Gastrocnemius medialis (tissue), 4 donors: Measurements from ENCODE around the gene APOH.

Source experiments
- POLR2A ChIP-seq, 2 donors: fragments of 450-650 bp; IDR thresholded peaks; one replicate each; pipeline ENCODE4 v1.6.1; 2017; ENCODE audit warnings: antibody characterized with exemption in 2 of 2, mild to moderate bottlenecking in 2 of 2, moderate library complexity in 2 of 2
- TF ChIP-seq, protein P1 (sequence below), 5 experiments: fragments of 450-650 bp in 3 of 5; fragments of 200-600 bp in 2 of 5; sonication (generic) in 2 of 5; IDR thresholded peaks in 4 of 5; conservative IDR thresholded peaks in 1 of 5; 1 replicate in 4 of 5; 2 replicates in 1 of 5; pipeline ENCODE4 v1.5.1; 2016 to 2019; ENCODE audit warnings: antibody characterized with exemption in 5 of 5, mild to moderate bottlenecking in 3 of 5, moderate library complexity in 3 of 5

DNA sequence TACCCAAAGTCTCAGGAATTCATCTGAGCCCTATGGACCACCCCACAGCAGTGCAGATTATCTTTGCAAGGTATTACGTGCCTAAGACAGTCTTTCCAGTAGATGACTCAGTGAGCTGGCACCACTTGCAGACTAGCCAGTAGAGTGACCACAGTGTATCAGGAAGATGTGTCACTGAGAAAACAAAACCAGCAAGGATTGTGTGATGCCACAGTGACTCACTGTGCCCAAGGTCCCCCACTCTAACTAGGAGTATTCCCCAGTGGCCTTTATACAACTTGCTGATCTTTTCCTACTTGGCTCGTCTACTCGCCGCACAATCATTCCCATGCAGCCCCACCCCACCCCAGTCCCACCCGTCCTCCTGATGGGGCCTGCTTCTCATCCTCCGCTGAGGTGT lies 46.4 kb upstream of the APOH start:
- TF ChIP-seq, protein P1, sequence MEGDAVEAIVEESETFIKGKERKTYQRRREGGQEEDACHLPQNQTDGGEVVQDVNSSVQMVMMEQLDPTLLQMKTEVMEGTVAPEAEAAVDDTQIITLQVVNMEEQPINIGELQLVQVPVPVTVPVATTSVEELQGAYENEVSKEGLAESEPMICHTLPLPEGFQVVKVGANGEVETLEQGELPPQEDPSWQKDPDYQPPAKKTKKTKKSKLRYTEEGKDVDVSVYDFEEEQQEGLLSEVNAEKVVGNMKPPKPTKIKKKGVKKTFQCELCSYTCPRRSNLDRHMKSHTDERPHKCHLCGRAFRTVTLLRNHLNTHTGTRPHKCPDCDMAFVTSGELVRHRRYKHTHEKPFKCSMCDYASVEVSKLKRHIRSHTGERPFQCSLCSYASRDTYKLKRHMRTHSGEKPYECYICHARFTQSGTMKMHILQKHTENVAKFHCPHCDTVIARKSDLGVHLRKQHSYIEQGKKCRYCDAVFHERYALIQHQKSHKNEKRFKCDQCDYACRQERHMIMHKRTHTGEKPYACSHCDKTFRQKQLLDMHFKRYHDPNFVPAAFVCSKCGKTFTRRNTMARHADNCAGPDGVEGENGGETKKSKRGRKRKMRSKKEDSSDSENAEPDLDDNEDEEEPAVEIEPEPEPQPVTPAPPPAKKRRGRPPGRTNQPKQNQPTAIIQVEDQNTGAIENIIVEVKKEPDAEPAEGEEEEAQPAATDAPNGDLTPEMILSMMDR (IDR thresholded peaks at IDR 0.05 in 4 of 5, conservative IDR thresholded peaks at IDR 0.05 in 1 of 5) = no peak
- TF ChIP-seq POLR2A (IDR thresholded peaks at IDR 0.05) = no peak
